Measurements from ENCODE around the gene ELMO1. TPM values are rescaled to one million over a fixed set of nuclear protein-coding genes. Genes with fewer than 3 reads are reported as not detected.

ELMO1 gene
- total and polyA plus RNA-seq, 10 of the 15 experiments (the other 5 are each of a cell fraction or from before 2014, with no cell fraction given), result 22.6 to 85.9 (median 56.6) TPM

DNA sequence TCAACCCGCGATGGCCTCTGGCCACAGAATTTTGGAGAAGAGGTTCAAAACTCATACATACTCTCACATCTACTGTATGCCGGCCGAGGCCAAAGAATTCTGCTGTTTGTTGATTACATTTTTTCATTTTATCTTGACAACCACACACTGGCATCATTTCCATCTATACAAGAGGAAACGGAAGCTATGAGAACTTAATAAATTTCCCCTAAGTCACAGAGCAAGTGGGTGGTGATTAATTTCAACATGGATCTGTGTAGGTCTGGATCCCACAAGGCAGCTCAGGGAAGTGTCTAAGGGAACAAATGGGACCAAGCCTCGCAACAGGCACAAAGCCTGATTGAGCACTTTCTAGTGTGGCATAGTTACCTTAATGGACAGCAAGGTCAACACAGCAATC lies 18.0 kb downstream of the ELMO1 start (continued):
- no peak for TF ChIP-seq MLLT1 (IDR thresholded peaks at IDR 0.05)
- TF ChIP-seq KDM1A (IDR thresholded peaks at IDR 0.05; ENCODE audit: borderline replicate concordance), result no peak
- TF ChIP-seq MXI1 (IDR thresholded peaks at IDR 0.05; ENCODE audit: low read depth, low read length), result no peak
- no peak for TF ChIP-seq RELA (IDR thresholded peaks at IDR 0.05; ENCODE audit: borderline replicate concordance, partially characterized antibody)
- TF ChIP-seq TARDBP (IDR thresholded peaks at IDR 0.05; ENCODE audit: borderline replicate concordance), result no peak
- TF ChIP-seq YY1 (IDR thresholded peaks at IDR 0.05; ENCODE audit: low read depth, low read length), result no peak
- TF ChIP-seq RCOR1 (conservative IDR thresholded peaks at IDR 0.05; ENCODE audit: low read depth, low read length), result no peak

GRCh38 chr7:37430171-37430570 lies 18.5 kb downstream of the ELMO1 start:
- H2AFZ ChIP-seq (ENCODE audit: control insufficient read depth, low read depth, low read length), result no peak overlapping the region
- H3K27ac ChIP-seq (ENCODE audit: control insufficient read depth, insufficient read depth), result no peak overlapping the region
- no TSS peak for BruUV-seq (replicated peaks)
- H3K36me3 ChIP-seq (ENCODE audit: control insufficient read depth in 2 of 2, insufficient read depth in 2 of 2, low read length in 1 of 2), result no peaks in the 10 kb centered on the region
- H4K20me1 ChIP-seq (ENCODE audit: control insufficient read depth, insufficient read depth), result no peaks in the 10 kb centered on the region
- CTCF ChIA-PET, result no interaction called here
- H3K9me3 ChIP-seq (replicated peaks; ENCODE audit: control insufficient read depth, insufficient read depth, low read length), result no peaks in the 10 kb centered on the region
- POLR2A ChIA-PET, result no interaction called here
- FAIRE-seq, result no peak
- TF ChIP-seq ZNF622 (IDR thresholded peaks at IDR 0.05) (no peak), ZSCAN29 (IDR thresholded peaks at IDR 0.05) (no peak), GABPA (IDR thresholded peaks at IDR 0.05; ENCODE audit: low read depth) (no peak), EGR1 (IDR thresholded peaks at IDR 0.05; ENCODE audit: borderline replicate concordance in 1 of 2, low read depth in 2 of 2, low read length in 2 of 2) (no peak), HCFC1 (IDR thresholded peaks at IDR 0.05; ENCODE audit: low read length) (no peak), BACH1 (IDR thresholded peaks at IDR 0.05; ENCODE audit: borderline replicate concordance) (no peak), NFIC (IDR thresholded peaks at IDR 0.05; ENCODE audit: low read depth, low read length) (no peak), ZBTB33 (IDR thresholded peaks at IDR 0.05) (no peak), CBX5 (IDR thresholded peaks at IDR 0.05; ENCODE audit: low read depth) (no peak)
- TF ChIP-seq, protein P1, sequence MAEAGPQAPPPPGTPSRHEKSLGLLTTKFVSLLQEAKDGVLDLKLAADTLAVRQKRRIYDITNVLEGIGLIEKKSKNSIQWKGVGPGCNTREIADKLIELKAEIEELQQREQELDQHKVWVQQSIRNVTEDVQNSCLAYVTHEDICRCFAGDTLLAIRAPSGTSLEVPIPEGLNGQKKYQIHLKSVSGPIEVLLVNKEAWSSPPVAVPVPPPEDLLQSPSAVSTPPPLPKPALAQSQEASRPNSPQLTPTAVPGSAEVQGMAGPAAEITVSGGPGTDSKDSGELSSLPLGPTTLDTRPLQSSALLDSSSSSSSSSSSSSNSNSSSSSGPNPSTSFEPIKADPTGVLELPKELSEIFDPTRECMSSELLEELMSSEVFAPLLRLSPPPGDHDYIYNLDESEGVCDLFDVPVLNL (IDR thresholded peaks at IDR 0.05; ENCODE audit: low read depth, low read length), result no peak
- no peaks in the 10 kb centered on the region for H3K27me3 ChIP-seq (replicated peaks in 1 of 2; ENCODE audit: control insufficient read depth in 2 of 2, insufficient read depth in 2 of 2, low read length in 1 of 2)
- no peak overlapping the region for H3K4me3 ChIP-seq
- RAD21 ChIA-PET (ENCODE audit: unreplicated experiment), result no interaction called here
- WGBS (ENCODE audit: insufficient coverage, insufficient replicate concordance, low lambda C conversion rate, missing lambda C conversion rate), result 51% methylated on average over 8 of the region's 8 CpGs
- no peak for DNase-seq (ENCODE audit: low read depth, low spot score)
- H3K9ac ChIP-seq (ENCODE audit: control insufficient read depth, insufficient read depth, low read length), result no peak overlapping the region
- no peaks in the 10 kb centered on the region for H3K79me2 ChIP-seq (ENCODE audit: control insufficient read depth, insufficient read depth, low read length)
- intact Hi-C loops (cut with micrococcal nuclease; ENCODE audit: unreplicated experiment) (no loop called here), in situ Hi-C loops (cut with MboI) (no loop called here)
- no peak for ATAC-seq
- SMC1A ChIA-PET (ENCODE audit: uncharacterized antibody, unreplicated experiment), result no interaction called here
- no peak overlapping the region for H3K4me2 ChIP-seq (ENCODE audit: control insufficient read depth, insufficient read depth)
- H3K4me1 ChIP-seq (ENCODE audit: control insufficient read depth, insufficient read depth, low read length), result no peaks in the 10 kb centered on the region

All from GM12878 (cell line).